Glutamatergic neuron (in vitro differentiated cells): ENCODE results near the gene ISLR. TPM values are rescaled to one million over a fixed set of nuclear protein-coding genes. Genes with fewer than 3 reads are reported as not detected.
A peak's percentile ranks its signal among the peaks of the same experiment; 100 is the strongest.

ENCODE experiments used
- DNase-seq: peaks from one replicate; pipeline ENCODE4 v3.0.0; 2022
- H3K27ac Mint-ChIP-seq: one replicate; pipeline ENCODE4 v1.8.0; 2020; ENCODE audit warnings: mild to moderate bottlenecking, mixed read lengths, inconsistent platforms; ENCODE audit not compliant: unreplicated experiment
- H3K27me3 Mint-ChIP-seq: one replicate; pipeline ENCODE4 v1.8.0; 2020; ENCODE audit warnings: mild to moderate bottlenecking, moderate library complexity, mixed read lengths, inconsistent platforms; ENCODE audit not compliant: unreplicated experiment
- H3K36me3 Mint-ChIP-seq: one replicate; pipeline ENCODE4 v1.8.0; 2020; ENCODE audit warnings: mild to moderate bottlenecking, mixed read lengths, inconsistent platforms; ENCODE audit not compliant: unreplicated experiment
- H3K4me1 Mint-ChIP-seq: one replicate; pipeline ENCODE4 v1.8.0; 2020; ENCODE audit warnings: mild to moderate bottlenecking, low read depth, mixed read lengths, inconsistent platforms; ENCODE audit not compliant: unreplicated experiment
- H3K4me3 Mint-ChIP-seq: one replicate; pipeline ENCODE4 v1.8.0; 2020; ENCODE audit warnings: mild to moderate bottlenecking, mixed read lengths, inconsistent platforms; ENCODE audit not compliant: unreplicated experiment
- H3K9me3 Mint-ChIP-seq: one replicate; pipeline ENCODE4 v1.8.0; 2020; ENCODE audit warnings: mild to moderate bottlenecking, moderate library complexity, mixed read lengths, inconsistent platforms; ENCODE audit not compliant: unreplicated experiment
- CTCF ChIP-seq: fragments of 200-600 bp; sonication (generic); IDR thresholded peaks from one replicate; pipeline ENCODE4 v1.5.0; 2021; ENCODE audit not compliant: partially characterized antibody, unreplicated experiment
- long read RNA-seq: library from polyadenylated mRNA; unstranded; transcript quantifications from one replicate; pipeline ENCODE4 v2.0.0, GENCODE V29; 2020; ENCODE audit not compliant: unreplicated experiment
- total RNA-seq: library from RNA; stranded (reverse); fragmentation: NEBNext Ultra II Directional; extraction: Animal tissue kit (Norgen Biotek cat#: 25700); gene quantifications from one replicate; pipeline ENCODE4 v1.2.1, GENCODE V29; 2021; ENCODE audit not compliant: unreplicated experiment

The ISLR gene, protein sequence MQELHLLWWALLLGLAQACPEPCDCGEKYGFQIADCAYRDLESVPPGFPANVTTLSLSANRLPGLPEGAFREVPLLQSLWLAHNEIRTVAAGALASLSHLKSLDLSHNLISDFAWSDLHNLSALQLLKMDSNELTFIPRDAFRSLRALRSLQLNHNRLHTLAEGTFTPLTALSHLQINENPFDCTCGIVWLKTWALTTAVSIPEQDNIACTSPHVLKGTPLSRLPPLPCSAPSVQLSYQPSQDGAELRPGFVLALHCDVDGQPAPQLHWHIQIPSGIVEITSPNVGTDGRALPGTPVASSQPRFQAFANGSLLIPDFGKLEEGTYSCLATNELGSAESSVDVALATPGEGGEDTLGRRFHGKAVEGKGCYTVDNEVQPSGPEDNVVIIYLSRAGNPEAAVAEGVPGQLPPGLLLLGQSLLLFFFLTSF
- total RNA-seq, result 1.2 TPM
- long read RNA-seq, result 0 reads

DNA sequence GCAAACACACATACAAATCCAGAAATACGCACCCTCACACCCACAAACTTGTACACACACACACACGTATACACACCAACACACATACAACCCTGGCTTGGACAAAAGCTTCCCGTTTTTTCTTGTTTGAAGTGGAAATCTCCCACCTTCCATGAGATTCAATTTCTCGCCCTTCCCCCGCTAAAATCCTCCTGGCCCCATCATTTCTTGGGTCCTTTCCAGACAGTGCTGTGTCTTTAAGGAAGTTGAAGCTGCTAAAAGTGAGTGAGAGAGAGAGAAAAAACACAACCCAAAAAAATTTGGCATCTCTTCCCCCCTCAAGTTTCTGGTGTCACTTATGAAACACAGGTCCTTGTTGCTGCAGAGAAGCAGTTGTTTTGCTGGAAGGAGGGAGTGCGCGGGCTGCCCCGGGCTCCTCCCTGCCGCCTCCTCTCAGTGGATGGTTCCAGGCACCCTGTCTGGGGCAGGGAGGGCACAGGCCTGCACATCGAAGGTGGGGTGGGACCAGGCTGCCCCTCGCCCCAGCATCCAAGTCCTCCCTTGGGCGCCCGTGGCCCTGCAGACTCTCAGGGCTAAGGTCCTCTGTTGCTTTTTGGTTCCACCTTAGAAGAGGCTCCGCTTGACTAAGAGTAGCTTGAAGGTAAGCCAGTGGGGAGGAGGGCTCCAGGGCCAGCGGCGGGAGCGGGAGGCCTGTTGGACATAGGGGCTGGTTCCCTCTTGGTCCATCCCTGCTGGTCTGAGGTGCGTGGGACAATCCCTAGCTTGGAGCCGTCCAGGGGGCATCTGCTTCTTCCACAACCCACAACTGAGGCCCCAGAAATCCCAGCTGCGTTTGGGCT, at the start of gene ISLR:
Gene ISLR (plus strand): TSS at position 331 of the 839 bp plus-strand sequence. CDS start 1,149 bp downstream, outside the sequence.
- DNase-seq, result peak; percentile 15
- TF ChIP-seq CTCF, result no peak
- Mint-ChIP-seq H3K27ac (peak within 1 kb of the TSS; percentile 10), H3K4me3 (peak within 1 kb of the TSS; percentile 22), H3K9me3 (peaks cover 9% of the 10 kb centered on the region), H3K4me1 (peaks cover 43% of the 10 kb centered on the region), H3K36me3 (no peaks in the 10 kb centered on the region), H3K27me3 (peaks cover 17% of the 10 kb centered on the region)

DNA sequence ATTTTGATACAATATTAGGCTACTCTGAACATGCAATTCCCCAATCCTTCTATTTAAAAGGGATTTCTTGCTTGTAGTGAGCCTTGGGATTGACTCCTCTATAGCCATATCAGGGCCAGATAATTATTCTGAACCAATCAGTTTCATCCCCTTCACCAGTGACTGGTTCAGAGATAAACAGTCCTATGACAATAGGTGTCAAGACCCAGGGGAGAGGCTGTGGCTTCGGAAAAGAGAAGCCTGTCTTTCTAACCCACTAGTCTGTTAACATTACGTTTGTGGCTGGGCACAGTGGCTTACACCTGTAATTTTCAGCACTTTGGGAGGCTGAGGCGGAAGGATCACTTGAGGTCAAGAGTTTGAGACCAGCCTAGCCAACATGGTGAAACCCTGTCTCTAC, 49.3 kb upstream of the ISLR start:
- DNase-seq, result no peak
- Mint-ChIP-seq H3K9me3 (peaks cover 6% of the 10 kb centered on the region), H3K36me3 (no peaks in the 10 kb centered on the region), H3K4me3 (no peak overlapping the region), H3K27me3 (peaks cover 11% of the 10 kb centered on the region), H3K4me1 (peaks cover 9% of the 10 kb centered on the region), H3K27ac (no peak overlapping the region)
- TF ChIP-seq CTCF, result no peak

- H3K4me1 Mint-ChIP-seq, result peaks cover 9% of the 10 kb centered on the region
- no peaks in the 10 kb centered on the region for H3K36me3 Mint-ChIP-seq
- peaks cover 14% of the 10 kb centered on the region for H3K27me3 Mint-ChIP-seq
- TF ChIP-seq CTCF, result no peak
- DNase-seq, result no peak
- H3K4me3 Mint-ChIP-seq, result no peak overlapping the region
- H3K27ac Mint-ChIP-seq, result no peak overlapping the region
- H3K9me3 Mint-ChIP-seq, result peaks cover 6% of the 10 kb centered on the region
Measured at GRCh38 chr15:74124759-74125158, 48.8 kb upstream of the ISLR start.

GRCh38 chr15:74127255-74127953, 46.1 kb upstream of the ISLR start:
- peaks cover 12% of the 10 kb centered on the region for H3K9me3 Mint-ChIP-seq
- H3K36me3 Mint-ChIP-seq, result peaks cover 4% of the 10 kb centered on the region
- peaks cover 31% of the 10 kb centered on the region for H3K27me3 Mint-ChIP-seq
- H3K4me1 Mint-ChIP-seq, result peaks cover 10% of the 10 kb centered on the region
- peak overlapping the region; percentile 78 for H3K4me3 Mint-ChIP-seq
- peak; percentile 99 for DNase-seq
- peak; percentile 99 for TF ChIP-seq CTCF
- H3K27ac Mint-ChIP-seq, result no peak overlapping the region
